NK-92 treated with Interleukin-12 subunit alpha and Interleukin-12 subunit beta, amount 100 ng/mL, for 24 hours (cell line): ENCODE data around the gene CCDC73.
"Not testable (repeated sequence)": the region's sequence is repeated elsewhere in the genome, so short reads cannot be mapped to it uniquely, and the experiment has no call there.

Experiments
- DNase-seq: peaks from one replicate; lab custom pipeline; 2025; lab: John Stamatoyannopoulos, UW

The CCDC73 gene

DNA sequence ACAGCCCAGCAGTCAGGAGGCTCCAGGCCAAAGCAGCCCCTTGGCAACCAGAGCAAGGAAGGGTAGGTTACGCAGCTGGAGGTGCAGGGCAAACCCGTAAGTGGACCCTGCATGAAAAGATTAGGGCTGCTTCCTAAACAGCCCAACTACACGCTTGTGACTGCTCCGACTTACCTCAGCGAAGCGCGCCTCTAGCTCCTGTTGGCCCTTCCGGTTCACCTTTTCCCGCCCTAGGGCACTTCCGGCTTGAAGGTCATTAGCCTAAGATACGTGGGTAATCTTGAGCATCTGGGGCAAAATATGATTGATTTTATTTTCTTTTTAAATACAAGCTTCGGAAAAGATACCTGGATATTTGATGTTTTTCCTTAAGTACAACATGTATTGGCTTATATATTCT, at the start of gene CCDC73:
TSS of gene CCDC73 (minus strand) at position 224 of the 400 bp plus-strand sequence. CDS start 34,419 bp downstream, outside the sequence.
- DNase-seq: no peak

- DNase-seq: no peak
Observed at GRCh38 chr11:32843544-32843943, 49.1 kb upstream of the CCDC73 start.

DNA sequence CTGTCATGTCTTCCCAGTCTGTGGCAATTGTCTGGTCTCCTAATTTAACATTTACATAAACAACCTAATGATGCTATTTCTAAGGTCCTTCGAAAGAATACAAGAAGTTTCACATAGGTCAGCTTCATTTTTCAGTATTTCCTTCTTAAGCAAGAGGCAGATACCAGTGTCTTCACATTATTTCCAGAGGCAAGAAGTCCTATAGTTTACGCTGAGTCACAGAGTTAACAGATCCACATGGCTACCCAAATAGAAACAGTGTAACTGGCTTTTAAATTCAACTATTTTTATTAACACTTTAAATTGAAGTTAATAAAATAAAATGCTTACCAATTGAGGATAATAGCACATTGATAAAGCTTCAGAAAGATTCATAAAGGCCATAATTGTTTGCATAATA, 46.1 kb upstream of the CCDC73 start:
- DNase-seq: no peak

DNA sequence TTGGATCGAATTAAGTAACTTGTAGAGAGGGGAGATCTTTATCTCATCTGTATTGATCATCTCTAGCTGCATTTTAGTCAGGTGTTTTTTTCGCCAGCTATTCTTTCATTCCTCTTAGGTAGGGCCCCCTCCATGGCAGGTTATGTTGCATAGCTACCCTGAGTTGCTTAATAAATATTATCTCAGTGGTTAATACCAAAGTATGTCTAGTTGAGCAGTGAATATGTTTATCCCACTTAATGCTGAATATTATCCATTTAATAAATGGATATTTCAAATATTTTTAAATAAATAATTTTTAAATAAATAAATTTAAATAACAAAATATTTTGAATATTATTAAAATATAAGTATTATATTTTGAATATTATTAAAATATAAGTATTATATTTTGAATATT, 44.8 kb upstream of the CCDC73 start:
- no peak for DNase-seq

GRCh38 chr11:32838505-32839274, 44.2 kb upstream of the CCDC73 start:
- no peak for DNase-seq

- no peak for DNase-seq
Observed at GRCh38 chr11:32836946-32837345, 42.5 kb upstream of the CCDC73 start.

DNA sequence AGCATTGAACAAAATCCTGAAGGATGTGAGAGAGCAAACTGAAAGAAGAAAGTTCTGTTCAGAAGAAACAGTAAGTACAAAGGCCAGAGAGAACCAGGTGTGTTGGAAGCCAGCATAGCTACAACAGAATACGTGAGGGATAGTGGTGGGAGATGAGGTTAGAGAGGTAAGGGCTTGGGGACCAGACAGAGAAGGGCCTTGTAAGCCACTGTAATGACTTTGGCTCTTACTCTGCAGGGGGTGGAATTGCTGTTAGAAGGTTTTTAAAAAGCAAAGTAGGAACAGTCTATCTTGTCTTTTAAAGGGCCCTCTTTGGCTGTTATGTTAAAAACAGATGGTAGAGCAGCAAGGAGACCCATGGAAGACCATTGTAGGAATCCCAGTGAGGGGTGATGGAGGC, 39.5 kb upstream of the CCDC73 start:
- DNase-seq: no peak

DNA sequence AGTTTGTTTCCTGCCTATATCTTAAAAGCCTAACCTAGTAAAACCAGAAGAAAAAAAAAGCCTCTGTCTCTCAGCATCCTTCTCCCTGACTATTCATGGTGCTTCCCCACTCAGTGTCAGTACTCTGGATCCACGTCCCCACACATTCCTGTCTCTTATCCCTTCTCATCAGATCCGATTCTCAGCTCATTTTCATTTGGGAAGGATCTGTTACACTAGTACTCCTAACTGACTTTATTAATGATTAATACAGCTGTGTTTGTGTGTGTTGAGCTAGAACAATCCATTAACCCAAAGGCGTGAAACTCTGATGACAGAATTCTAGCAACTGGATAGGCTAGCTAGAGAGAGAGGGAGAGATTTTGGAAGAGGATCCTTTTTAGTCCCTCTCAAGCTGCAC, 36.8 kb upstream of the CCDC73 start:
- DNase-seq: no peak

DNA sequence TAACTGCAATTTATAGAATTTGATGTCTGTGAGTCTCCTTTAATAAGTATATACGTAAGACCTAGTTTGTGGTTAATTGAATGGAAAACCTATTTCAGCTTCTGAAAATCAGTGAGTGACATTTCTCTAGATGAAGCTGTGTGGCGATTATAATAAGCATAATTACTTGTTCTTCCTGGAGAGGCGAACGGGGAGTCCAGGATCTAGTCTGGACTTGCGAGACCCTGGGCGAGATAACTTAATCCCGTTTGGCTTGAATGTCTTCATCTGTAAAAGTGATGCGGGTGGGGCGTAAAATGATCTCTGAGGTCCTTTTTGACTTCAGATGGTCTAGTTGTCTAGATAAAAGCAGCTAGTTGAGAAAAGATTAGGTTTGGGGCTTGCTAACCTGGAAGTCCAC, 36.3 kb upstream of the CCDC73 start:
- DNase-seq: no peak

DNA sequence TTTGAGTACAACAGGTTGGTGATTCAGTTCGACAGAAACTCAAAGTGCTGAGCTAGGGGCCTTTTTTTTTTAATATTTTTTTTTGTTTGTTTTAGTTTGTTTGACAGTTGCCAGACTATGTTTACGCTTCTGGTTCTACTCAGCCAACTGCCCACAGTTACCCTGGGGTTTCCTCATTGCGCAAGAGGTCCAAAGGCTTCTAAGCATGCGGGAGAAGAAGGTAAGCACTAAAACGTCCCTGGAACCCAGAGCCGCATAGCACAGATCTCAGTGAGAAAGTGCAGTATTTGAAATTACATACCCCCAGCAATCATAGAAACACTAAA, 35.9 kb upstream of the CCDC73 start:
- DNase-seq: no peak

GRCh38 chr11:32829680-32830412, 35.4 kb upstream of the CCDC73 start, which contains the start of gene PRRG4:
TSS of gene PRRG4 (plus strand) at chr11:32829927. CDS start at chr11:32830530, 603 bp downstream.
- DNase-seq: peak; percentile 8

DNA sequence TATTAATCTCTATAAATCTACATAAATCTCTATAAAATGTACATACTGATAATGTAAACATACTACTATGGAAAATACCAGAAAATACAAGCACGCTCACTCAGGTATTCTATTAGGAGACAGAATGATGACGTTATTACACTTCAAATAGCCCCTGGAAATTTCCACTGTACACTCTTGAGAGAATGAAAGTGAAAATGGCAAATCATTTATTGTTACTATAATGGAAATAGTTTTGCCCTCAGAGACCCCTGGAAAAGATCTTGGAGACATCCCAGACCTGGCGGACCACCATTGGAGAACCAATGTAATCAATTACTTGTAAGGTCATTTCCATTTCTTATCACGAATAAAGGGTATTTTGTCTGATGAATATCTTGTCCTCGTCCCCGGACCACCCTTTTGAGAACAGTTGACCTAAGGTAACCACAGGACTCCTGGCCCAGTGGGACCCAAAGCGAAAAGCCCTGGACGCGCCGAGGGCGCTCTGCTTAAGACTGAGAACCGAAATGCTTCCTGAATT, 34.8 kb upstream of the CCDC73 start:
- no peak for DNase-seq

GRCh38 chr11:32827276-32827675, 32.8 kb upstream of the CCDC73 start:
- no peak for DNase-seq

DNA sequence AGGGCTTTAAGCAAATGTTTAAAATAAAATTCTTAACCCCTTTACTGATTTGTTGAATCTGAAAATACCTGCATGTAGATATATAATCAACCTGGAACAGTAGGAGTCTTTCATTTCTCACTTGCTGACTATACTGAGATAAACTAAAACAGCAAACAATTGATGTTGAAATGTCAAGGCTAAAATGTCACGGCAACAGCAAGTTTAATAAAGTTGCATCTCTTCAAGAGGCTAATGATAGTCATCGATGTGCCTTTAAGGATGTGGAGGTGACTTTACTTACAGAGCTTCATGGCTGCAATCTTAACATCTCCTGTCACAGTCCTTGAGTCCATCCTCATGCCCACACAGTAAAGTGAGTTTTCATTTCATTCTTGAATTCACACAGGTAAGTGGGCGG, 31.7 kb upstream of the CCDC73 start:
- DNase-seq: no peak

DNA sequence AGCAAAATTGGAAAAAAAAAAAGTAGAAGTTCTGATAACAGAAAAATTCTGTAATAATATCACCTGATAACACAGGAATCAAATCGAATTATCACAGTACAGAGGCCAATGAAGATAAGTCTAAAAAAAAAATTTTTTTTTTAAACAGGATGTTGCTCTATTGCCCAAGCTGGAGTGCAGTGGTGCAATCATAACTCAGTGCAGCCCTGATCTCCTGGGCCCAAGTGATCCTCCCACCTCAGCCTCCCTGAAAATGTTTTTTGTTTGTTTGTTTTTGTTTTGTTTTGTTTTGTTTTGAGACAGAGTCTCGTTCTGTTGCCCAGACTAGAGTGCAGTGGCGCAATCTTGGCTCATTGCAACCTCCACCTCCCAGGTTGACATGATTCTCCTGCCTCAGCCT, 29.2 kb upstream of the CCDC73 start:
- DNase-seq: not testable (repeated sequence)

- DNase-seq: no peak
Observed at GRCh38 chr11:32821917-32822560, 27.6 kb upstream of the CCDC73 start.

DNA sequence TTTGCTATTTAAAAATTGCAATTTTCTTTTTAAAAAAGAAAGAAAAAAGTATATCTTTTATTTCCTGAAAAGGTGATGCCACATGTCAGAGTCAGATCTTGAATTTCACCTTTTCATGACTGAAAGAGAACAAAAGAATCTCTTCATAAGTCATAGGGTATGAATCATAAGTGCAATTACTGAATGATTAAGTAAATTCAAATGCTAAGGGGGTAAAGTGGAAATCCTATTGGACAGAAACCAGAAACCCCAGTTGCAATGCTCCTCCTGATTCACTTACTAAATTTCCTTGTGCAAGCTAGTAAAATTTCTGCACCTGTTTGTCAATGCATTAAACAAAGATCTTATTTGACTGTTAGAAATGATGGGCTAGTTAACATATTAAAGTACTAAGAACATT, 27.1 kb upstream of the CCDC73 start:
- DNase-seq: no peak

DNA sequence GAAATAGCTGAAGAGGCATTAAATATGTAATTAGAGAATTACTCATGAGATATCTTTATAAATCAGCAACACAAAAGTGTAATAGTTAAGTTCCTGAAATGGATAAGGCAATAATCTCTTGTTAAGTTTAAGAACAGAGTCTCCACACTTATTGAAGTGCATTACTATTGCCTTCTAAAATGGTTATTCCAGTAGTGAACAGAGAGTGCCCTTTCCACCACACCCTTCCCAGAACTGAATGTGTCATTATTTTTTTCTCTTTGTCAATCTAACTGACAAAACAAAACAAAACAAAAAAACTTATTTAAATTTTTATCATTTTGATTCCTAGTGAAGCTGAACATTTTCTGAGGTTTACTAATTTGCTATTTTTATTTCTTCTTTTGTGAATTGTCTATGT, 26.0 kb upstream of the CCDC73 start:
- DNase-seq: no peak

DNA sequence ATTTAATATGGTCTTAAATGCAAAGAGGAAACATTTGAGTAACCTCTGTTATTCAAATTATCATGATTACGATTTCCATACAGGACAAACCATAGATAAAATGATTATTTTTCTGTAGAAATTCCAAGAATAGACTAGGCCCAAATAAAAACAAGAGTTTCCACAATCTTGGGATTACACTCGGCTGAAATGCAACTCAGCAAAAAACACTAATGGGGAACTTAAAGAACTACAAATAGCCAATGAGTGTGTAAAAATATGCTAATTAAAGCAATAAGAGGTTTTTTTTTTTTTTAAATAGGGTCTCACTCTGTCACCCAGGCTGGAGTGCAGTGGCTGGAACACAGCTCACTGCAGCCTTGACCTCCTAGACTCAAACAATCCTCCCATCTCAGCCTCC, 24.7 kb upstream of the CCDC73 start:
- DNase-seq: no peak

DNA sequence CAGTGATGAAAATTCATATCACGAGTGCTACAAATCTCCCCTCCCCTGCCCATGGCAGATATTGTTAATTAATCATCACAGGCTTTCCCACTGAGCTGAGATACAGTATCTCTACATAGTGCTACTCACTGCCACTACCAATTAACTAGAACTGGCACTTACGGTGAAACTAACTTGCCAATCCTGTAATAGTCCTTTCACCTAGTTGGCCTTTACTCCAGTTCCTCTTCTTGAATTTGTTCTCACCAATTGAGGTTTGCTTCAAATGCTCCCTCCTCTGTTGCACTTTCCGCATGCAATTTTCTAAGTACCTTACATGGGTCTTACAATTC, 23.4 kb upstream of the CCDC73 start:
- DNase-seq: no peak

DNA sequence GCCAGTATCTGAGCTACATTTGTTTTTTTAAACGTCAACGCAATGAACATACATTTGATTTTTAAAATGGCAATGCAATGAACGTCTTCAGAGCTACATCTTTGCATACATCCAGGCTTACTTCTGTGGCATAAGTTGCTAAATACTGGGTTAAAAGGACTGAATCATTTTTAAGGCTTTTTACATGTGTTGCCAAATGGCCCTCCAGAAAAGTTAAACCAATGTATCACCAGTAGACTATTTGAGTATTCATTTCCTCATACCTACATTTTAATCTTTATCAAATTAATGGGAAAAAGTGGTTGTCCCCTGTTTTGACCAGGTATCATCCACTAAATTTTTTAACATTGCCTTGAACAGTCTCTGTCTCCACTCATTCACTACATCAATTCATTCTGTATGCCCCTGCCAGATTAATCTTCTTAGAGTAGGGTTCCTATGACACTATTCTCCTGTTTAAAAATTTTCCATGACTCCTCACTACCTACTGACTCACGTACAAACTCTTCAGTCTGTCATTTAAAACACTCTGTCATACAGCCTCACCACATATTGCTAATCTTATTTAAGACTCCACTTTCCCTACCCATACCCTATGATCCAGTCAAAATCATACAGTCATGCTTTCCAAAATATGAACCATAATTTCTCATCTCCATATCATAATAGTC, 22.9 kb upstream of the CCDC73 start:
- no peak for DNase-seq

DNA sequence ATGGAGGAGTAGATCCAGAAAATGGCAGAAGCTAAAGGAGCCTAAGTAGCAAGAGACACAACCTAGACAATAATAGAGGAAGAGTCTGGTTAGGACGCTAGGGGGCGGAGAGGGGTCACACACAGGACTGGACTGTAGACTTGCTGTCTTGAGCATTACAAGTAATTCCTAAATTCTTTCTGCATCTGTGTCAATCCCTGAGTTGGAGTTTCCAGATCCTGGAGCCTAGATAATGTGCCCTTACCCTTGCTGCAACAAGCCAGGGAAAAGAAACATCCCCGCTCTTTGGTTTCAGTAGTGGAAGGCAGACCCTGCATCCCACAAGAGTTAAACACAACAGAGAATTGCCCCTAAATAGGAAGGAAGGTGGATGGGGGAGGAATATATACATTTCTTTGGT, 14.9 kb upstream of the CCDC73 start:
- peak; percentile 32 for DNase-seq
